ENCODE data around the gene HEATR5A.

GRCh38 chr14:31363331-31364073, 56.8 kb downstream of the HEATR5A start:
- TF ChIP-seq CTCF (IDR thresholded peaks at IDR 0.05; ENCODE audit: low read depth, low read length) (no peak), MYC (IDR thresholded peaks at IDR 0.05; ENCODE audit: low read depth, low read length) (no peak), MAX (IDR thresholded peaks at IDR 0.05; ENCODE audit: low read depth, low read length) (no peak)

Data from NB4 (cell line).